Muscle of arm (tissue), 12 donors: Measurements from ENCODE around the gene NUP35. TPM values are rescaled to one million over a fixed set of nuclear protein-coding genes. Genes with fewer than 3 reads are reported as not detected.
"Not testable (repeated sequence)": the region's sequence is repeated elsewhere in the genome, so short reads cannot be mapped to it uniquely, and the experiment has no call there.

ENCODE experiments used
- DNase-seq: peaks from one replicate; pipeline ENCODE4 v3.0.0-alpha.2; 2013
- polyA plus RNA-seq, 12 donors: library from polyadenylated mRNA; unstranded; fragments of 120-200 nt; gene quantifications; one replicate each; pipeline ENCODE4 v1.2.1, GENCODE V29; 2013; ENCODE audit not compliant: insufficient read length in 12 of 12

The NUP35 gene
- polyA plus RNA-seq, 12 donors, result 12.7 to 19.4 (median 16.4) TPM; not detected in 1

DNA sequence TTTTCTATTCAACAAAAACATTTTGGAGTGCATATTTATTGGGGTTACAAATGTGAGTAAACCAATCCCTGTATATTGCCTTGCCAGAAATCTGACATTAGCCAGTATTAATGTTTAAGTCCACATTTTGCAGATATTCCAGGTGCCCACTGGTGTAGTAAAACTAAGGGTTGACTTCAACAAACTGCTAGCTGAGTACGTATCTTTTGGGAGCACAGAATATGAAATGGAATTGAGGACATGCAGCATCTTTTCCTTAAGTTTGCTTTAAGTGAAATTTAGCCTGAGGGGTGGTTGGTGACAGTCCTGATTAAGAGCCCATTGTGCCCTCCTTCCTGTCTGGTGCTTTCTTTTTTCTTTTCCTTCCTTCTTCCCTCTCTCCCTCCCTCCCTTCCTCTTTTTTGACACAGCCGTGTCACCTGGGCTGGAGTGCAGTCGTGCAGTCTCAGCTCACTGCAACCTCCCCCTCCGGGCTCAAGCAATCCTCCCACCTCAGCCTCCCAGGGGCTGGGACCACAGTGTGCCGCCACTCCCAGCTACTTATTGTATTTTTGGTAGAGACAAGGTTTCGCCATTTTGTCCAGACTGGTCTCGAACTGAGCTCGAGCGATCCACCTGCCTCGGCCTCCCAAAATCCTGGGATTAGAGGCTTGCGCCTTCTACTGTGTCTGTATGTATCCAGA lies 1.6 kb downstream of the NUP35 start:
- no peak for DNase-seq

GRCh38 chr2:183126635-183127034 lies 2.4 kb downstream of the NUP35 start:
- DNase-seq, result no peak

- no peak for DNase-seq
Measured at GRCh38 chr2:183134016-183134415, 9.8 kb downstream of the NUP35 start.

- DNase-seq, result no peak
Measured at GRCh38 chr2:183148955-183149354, 24.7 kb downstream of the NUP35 start.

GRCh38 chr2:183149489-183149888 lies 25.2 kb downstream of the NUP35 start:
- peak; percentile 22 for DNase-seq

DNA sequence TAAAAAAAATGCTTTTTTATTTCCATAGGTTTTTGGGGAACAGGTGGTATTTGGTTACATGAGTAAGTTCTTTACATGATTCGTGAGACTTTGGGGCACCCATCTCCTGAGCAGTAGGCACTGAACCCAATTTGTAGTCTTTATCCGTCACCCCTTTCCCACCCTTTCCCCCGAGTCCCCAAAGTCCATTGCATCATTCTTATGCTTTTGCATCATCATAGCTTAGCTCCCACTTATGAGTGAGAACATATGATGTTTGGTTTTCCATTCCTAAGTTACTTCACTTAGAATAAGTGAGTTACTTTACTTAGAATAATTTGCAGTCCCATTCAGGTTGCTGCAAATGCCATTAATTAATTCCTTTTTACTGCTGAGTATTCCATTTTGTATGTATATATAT lies 28.0 kb downstream of the NUP35 start:
- not testable (repeated sequence) for DNase-seq

- DNase-seq, result no peak
Measured at GRCh38 chr2:183153967-183154366, 29.7 kb downstream of the NUP35 start.

DNA sequence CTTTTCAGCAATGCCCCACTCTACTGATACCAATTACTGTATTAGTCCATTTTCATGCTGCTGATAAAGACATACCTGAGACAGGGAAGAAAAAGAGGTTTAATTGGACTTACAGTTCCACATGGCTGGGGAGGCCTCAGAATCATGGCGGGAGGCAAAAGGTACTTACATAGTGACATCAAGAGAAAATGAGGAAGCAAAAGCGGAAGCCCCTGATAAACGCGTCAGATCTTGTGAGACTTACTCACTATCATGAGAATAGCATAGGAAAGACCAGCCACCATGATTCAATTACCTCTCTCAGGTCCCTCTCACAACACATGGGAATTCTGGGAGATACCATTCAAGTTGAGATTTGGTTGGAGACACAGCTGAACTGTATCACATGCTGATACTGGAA lies 30.5 kb downstream of the NUP35 start:
- DNase-seq, result not testable (repeated sequence)

GRCh38 chr2:183157131-183157530 lies 32.9 kb downstream of the NUP35 start:
- DNase-seq, result no peak

DNA sequence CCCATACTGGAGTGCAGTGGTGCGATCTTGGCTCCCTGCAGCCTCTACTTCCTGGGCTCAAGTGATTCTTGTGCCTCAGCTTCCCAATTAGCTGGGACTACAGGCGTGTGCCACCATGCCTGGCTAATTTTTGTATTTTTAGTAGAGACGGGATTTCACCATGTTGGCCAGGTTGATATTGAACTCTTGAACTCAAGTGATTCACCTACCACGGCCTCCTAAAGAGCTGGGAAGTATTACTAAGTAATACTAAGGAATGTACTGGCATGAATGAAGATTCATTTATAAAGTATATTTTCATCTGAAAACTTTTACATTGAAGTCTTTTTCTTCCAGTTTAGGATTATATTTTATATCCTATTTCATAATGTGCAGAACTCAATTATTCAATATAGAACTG lies 38.1 kb downstream of the NUP35 start:
- no peak for DNase-seq

DNA sequence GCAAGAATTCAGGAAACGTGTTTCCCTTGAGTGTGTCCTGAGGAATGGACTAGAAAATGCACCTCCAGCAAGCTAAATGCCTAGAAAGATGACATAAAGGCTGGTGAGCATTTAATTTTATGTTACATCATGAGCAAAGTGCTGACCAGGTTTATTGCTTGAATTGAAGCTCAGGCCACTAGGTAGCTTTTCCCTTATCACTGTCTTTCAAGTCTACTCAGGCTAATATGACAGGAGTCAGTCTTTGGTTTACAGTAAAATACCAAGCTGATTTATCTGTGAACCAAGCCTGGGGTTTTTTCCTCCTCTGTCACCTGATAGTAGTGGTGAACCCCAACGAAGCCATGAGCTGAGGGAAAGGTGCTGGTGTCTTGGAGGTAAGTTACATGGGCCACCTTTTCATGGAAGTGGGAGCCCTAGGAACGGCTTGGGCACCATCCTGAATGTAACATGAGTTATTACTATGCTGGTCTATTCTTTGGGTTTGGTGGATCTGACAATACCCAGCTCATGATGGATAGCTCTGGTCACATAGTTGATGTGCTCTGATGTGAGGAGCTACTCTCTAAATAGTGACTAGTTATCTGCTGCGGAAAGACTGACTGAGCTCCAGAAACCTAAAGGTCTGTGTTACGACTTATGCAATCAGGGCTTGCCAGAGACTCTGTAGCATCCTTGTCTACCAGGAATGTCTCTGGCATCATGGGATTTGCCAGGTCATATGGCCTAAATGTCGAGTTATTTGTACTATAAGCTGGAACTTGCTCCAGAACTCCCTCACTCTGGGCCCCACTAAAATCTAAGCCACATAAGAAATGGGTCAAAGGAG lies 39.8 kb downstream of the NUP35 start:
- no peak for DNase-seq

GRCh38 chr2:183164650-183165015 lies 40.4 kb downstream of the NUP35 start:
- no peak for DNase-seq

GRCh38 chr2:183166210-183166609 lies 42.0 kb downstream of the NUP35 start:
- DNase-seq, result no peak

DNA sequence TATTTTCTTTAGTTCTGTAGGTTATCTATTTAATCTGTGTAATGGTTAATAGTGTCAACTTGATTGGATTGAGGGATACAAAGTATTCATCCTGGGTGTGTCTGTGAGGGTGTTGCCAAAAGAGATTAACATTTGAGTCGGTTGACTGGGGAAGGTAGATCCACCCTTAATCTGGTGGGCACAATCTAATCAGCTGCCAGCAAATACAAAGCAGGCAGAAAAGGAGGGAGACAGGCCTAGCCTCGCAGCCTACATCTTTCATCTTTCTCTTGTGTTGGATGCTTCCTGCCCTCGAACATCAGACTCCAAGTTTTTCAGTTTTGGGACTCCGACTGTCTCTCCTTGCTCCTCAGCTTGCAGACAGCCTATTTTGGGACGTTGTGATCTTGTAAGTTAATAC lies 42.7 kb downstream of the NUP35 start:
- not testable (repeated sequence) for DNase-seq

DNA sequence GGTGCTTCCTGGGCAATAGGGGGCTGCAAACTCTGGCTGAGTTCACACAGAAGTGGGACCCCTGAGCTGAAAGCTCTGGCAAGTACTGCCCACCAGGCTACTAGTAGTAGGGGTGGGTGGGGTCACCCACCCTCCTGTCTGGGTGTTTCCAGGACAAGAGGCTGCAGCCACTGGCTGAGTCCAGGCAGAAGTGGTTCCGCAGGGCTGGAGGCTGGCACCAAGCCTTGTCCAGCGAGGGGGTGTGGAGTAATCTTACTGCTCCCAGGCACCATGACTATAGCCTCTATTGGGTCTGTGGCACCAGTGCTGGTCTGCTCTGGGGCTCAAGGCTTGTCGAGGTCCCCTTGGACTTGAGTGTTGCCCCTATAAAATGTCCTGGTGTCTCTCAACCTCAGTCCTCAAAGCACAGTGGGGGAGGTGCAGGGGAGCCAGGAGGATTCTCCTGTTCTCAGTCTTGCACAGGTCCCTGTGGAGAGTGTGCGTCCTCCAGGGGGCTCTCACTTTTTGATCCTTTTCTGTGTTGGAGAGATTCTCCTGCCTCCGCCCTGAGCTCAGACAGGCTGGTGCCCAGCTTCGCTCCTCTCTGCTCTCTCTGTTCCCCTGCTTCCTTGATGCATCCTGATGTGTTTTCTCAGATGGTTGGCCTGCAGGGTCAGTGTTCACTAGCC lies 48.1 kb downstream of the NUP35 start:
- no peak for DNase-seq

DNA sequence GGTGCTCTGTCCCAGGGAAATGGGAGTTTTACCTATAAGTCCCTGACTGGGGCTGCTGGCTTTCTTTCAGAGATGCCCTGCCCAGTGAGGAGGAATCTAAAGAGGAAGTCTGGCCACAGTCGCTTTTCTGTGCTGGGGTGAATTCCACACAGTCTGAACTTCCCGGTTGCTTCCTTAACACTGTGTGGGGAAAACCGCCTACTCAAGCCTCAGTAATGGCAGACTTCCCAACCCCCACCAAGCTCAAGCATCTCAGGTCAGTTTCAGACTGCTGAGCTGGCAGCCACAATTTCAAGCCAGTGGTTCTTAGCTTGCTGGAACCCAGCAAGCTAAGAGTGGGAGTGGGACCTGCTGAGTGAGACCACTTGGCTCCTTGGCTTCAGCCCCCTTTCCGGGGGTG lies 54.9 kb downstream of the NUP35 start:
- no peak for DNase-seq

DNA sequence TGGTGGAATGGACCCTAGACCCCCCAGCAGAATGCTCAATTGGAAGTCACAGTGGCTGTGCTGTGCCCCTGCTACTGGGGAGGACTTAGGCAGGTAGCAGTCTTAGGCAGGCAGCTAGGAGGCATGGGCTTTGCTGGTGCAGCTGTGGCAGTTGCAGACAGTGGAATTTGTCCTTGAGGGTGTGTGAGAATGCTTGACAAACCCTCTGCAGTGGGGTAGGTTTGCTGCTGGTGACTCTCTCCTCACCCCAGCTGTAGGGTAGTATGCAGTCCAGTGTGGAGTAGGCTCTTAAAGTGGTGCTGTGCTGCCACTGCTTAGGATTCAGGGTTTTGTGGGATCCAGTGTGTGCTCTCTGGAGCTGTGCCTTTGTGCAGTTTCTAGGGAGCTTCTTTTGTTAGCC lies 61.3 kb downstream of the NUP35 start:
- no peak for DNase-seq

GRCh38 chr2:183186296-183186695 lies 62.1 kb downstream of the NUP35 start:
- no peak for DNase-seq

- no peak for DNase-seq
Measured at GRCh38 chr2:183186766-183187165, 62.5 kb downstream of the NUP35 start.

DNA sequence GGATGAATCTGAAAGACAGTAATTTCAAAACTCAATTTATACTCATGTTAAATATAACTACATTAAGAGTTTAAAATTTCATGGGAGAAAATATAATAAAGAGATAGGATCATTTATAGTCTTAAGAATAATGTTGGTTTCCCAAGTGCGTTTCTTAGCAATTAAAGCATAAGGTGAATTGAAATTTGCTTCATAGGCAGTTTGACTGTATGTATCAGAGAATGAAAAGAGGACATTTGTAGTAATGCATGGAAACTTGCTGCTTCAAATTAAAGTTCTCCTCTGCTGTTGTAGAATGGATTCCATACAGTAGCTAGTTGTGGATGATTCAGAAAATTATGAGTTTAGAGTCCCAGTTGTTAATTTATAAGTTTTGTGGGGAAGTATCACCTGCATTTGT lies 68.1 kb downstream of the NUP35 start:
- DNase-seq, result no peak

DNA sequence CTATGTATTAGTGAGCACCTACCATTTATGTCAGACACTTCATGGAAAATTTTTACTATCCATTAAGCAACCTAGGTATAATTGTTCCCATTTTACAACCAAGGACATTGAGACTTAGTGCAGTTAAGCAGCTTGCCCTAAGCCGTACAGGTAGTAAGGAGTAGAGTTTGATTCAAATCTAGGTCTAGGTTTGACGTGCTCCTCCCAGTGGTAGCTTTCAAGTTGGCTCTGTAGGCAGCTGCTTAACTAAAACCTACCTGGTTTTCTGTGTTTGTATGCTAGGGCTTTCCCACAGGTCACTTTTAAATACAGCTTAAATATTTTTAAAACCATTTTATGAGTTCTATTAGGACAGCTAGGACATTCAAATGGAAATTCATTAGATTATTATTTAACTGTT lies 69.7 kb downstream of the NUP35 start:
- no peak for DNase-seq

DNA sequence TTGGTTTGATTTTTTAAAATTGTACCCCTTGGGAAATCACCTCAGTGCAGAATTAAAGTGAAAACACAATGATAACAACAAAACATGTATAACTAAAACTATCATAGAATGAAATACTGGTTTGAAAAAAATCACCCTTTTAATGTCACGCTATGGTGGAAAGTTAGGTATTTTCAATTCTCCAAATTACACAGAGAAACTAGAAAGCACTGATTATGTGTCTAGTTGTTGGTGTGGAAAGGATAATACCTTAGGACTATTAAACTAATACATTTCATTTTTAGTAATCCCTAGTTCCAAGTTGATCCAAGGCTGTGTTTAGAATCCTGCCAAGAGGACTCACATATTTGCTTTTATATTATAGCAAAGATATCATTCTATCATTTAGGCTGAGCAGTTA lies 71.2 kb downstream of the NUP35 start:
- DNase-seq, result no peak

GRCh38 chr2:183195998-183196409 lies 71.8 kb downstream of the NUP35 start:
- no peak for DNase-seq
